ENCODE measurements around the gene IFIT1B. TPM values are rescaled to one million over a fixed set of nuclear protein-coding genes. Genes with fewer than 3 reads are reported as not detected.
A peak's percentile ranks its signal among the peaks of the same experiment; 100 is the strongest.

Gene IFIT1B
- total RNA-seq, 1 experiment from 2014 or later: not detected

DNA sequence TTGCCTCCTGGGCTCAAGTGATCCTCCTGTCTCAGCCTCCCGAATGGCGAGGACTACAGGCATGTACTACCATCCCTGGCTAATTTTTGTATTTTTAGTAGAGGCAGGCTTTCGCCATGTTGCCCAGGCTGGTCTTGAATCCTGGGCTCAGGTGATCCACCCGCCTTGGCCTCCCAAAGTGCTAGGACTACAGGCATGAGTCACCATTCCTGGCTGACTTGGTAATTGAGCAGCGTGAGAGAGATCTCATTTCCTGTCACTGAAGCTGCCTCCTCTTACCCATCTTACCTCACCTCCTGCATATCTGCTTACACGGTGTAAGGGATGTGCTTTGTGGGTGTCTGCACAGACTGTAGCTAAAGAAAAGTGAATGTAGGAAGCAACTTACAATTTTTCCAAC, 40.4 kb upstream of the IFIT1B start:
- peak; percentile 80 for ATAC-seq
- CTCF ChIA-PET: no interaction called here

More for the DNA sequence above, 40.4 kb upstream of the IFIT1B start:
- Histone ChIP-seq H3K9me3 (ENCODE audit: control insufficient read depth in 1 of 2, insufficient read depth in 1 of 2, low read depth in 1 of 2, low read length in 2 of 2) (no peaks in the 10 kb centered on the region), H3K79me2 (ENCODE audit: insufficient read depth, low read length) (no peaks in the 10 kb centered on the region), H2AFZ (ENCODE audit: low read depth, low read length, poor library complexity, severe bottlenecking) (peak overlapping the region; percentile 6), H3K4me3 (replicated peaks in 1 of 2; ENCODE audit: low read depth in 1 of 2, low read length in 2 of 2) (no peak overlapping the region), H3K27ac (ENCODE audit: low read depth, low read length) (no peak overlapping the region), H3K4me2 (ENCODE audit: low read length) (peak overlapping the region; percentile 57), H3K27me3 (ENCODE audit: insufficient read depth, low read length) (no peaks in the 10 kb centered on the region), H3K9ac (ENCODE audit: low read length) (no peak overlapping the region), H3K36me3 (ENCODE audit: control insufficient read depth in 1 of 2, insufficient read depth in 2 of 2, low read length in 2 of 2) (no peaks in the 10 kb centered on the region), H3K9me2 (ENCODE audit: insufficient read depth) (no peaks in the 10 kb centered on the region), H4K20me1 (ENCODE audit: insufficient read depth) (no peaks in the 10 kb centered on the region), H3K4me1 (ENCODE audit: control insufficient read depth in 1 of 2, insufficient read depth in 2 of 2, low read length in 2 of 2) (peaks cover 3 to 22% of the 10 kb centered on the region in 2 experiments; a peak in 3 of 4 replicates)
- intact Hi-C loops (cut with micrococcal nuclease): no loop called here
- peak; percentile 23 for DNase-seq (ENCODE audit: low read depth, low spot score)
- RAD21 ChIA-PET (ENCODE audit: low non-redundant PET in 1 of 2, low total read pairs in 2 of 2, uncharacterized antibody in 2 of 2, unreplicated experiment in 2 of 2): no interaction called here
- TF ChIP-seq ELF1 (IDR thresholded peaks at IDR 0.05; ENCODE audit: borderline replicate concordance, low read depth) (no peak), FOSL1 (IDR thresholded peaks at IDR 0.05; ENCODE audit: low read depth) (peak; percentile 61), SP1 (IDR thresholded peaks at IDR 0.05; ENCODE audit: low read depth) (0 out of 2 replicates have a peak, but pooled peaks have one; percentile 31), YY1 (IDR thresholded peaks at IDR 0.05; ENCODE audit: extremely low read depth, insufficient replicate concordance, low read depth, low read length) (no peak), CBX3 (IDR thresholded peaks at IDR 0.05; ENCODE audit: low read depth) (peak; percentile 77), JUND (IDR thresholded peaks at IDR 0.05) (peak; percentile 75; the same call in 1 of the 2 replicates), ZFX (IDR thresholded peaks at IDR 0.05) (no peak)
- TF ChIP-seq, protein P1, sequence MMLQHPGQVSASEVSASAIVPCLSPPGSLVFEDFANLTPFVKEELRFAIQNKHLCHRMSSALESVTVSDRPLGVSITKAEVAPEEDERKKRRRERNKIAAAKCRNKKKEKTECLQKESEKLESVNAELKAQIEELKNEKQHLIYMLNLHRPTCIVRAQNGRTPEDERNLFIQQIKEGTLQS (IDR thresholded peaks at IDR 0.05): no peak
- TF ChIP-seq, protein P2, sequence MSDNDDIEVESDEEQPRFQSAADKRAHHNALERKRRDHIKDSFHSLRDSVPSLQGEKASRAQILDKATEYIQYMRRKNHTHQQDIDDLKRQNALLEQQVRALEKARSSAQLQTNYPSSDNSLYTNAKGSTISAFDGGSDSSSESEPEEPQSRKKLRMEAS (IDR thresholded peaks at IDR 0.05): 0 out of 2 replicates have a peak, but pooled peaks have one; percentile 28
- TF ChIP-seq, protein P3, sequence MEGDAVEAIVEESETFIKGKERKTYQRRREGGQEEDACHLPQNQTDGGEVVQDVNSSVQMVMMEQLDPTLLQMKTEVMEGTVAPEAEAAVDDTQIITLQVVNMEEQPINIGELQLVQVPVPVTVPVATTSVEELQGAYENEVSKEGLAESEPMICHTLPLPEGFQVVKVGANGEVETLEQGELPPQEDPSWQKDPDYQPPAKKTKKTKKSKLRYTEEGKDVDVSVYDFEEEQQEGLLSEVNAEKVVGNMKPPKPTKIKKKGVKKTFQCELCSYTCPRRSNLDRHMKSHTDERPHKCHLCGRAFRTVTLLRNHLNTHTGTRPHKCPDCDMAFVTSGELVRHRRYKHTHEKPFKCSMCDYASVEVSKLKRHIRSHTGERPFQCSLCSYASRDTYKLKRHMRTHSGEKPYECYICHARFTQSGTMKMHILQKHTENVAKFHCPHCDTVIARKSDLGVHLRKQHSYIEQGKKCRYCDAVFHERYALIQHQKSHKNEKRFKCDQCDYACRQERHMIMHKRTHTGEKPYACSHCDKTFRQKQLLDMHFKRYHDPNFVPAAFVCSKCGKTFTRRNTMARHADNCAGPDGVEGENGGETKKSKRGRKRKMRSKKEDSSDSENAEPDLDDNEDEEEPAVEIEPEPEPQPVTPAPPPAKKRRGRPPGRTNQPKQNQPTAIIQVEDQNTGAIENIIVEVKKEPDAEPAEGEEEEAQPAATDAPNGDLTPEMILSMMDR (IDR thresholded peaks at IDR 0.05 in 2 of 3, conservative IDR thresholded peaks at IDR 0.05 in 1 of 3; ENCODE audit: borderline replicate concordance in 1 of 3, insufficient read depth in 1 of 3, low read depth in 2 of 3, low read length in 2 of 3): no peak
- POLR2A ChIA-PET: interaction anchor here (1.4 kb wide), 1 partner anchor 9 kb away, joined by 7 read pairs; the partner anchor contains the start of gene IFIT3
- no TSS peak for BruUV-seq (replicated peaks)

Measured in HCT116 (cell line).